ENCODE measurements around the gene STARD4. TPM values are rescaled to one million over a fixed set of nuclear protein-coding genes. Genes with fewer than 3 reads are reported as not detected.

The STARD4 gene, protein sequence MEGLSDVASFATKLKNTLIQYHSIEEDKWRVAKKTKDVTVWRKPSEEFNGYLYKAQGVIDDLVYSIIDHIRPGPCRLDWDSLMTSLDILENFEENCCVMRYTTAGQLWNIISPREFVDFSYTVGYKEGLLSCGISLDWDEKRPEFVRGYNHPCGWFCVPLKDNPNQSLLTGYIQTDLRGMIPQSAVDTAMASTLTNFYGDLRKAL
- total RNA-seq (10 to 100 TPM; 13.5 to 18.0 TPM), polyA plus RNA-seq (ENCODE audit: insufficient read depth, low read depth, low replicate concordance) (8.0 TPM)
- long read RNA-seq, donor 1, full-length matches to known transcripts, result 17 of 17 reads
- long read RNA-seq, donor 1, partial matches to known transcripts, result 0 of 17 reads
- long read RNA-seq, donor 1, other reads (novel, unspliced or antisense), result 0 of 17 reads
- long read RNA-seq, donor 2, full-length matches to known transcripts, result 12 of 12 reads
- long read RNA-seq, donor 2, partial matches to known transcripts, result 0 of 12 reads
- long read RNA-seq, donor 2, other reads (novel, unspliced or antisense), result 0 of 12 reads

- Histone ChIP-seq H3K9me3 (no peaks in the 10 kb centered on the region), H3K4me3 (peak within 1 kb of the TSS; percentile 74 to 87), H3K4me1 (no peaks in the 10 kb centered on the region), H3K36me3 (ENCODE audit: low read depth, missing control alignments) (no peaks in the 10 kb centered on the region), H3K27ac (peak within 1 kb of the TSS; percentile 86 to 89), H3K27me3 (no peaks in the 10 kb centered on the region)
- DNase-seq, result peak; percentile 96
- WGBS, 2 donors, result 0 to 1% methylated on average over 15 to 34 of the region's 41 CpGs
- intact Hi-C loops (cut with DNase I; ENCODE audit: low total_unique reads), result no loop called here
- TF ChIP-seq, protein P1, sequence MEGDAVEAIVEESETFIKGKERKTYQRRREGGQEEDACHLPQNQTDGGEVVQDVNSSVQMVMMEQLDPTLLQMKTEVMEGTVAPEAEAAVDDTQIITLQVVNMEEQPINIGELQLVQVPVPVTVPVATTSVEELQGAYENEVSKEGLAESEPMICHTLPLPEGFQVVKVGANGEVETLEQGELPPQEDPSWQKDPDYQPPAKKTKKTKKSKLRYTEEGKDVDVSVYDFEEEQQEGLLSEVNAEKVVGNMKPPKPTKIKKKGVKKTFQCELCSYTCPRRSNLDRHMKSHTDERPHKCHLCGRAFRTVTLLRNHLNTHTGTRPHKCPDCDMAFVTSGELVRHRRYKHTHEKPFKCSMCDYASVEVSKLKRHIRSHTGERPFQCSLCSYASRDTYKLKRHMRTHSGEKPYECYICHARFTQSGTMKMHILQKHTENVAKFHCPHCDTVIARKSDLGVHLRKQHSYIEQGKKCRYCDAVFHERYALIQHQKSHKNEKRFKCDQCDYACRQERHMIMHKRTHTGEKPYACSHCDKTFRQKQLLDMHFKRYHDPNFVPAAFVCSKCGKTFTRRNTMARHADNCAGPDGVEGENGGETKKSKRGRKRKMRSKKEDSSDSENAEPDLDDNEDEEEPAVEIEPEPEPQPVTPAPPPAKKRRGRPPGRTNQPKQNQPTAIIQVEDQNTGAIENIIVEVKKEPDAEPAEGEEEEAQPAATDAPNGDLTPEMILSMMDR (IDR thresholded peaks at IDR 0.05), result no peak
- TF ChIP-seq POLR2A (IDR thresholded peaks at IDR 0.05), result no peak
These were observed at the start of gene STARD4 for GRCh38 chr5:111512375-111513130. Gene STARD4, minus strand, starts transcription at chr5:111512535. Its CDS starts 5,102 bp downstream, at chr5:111507433.

DNA sequence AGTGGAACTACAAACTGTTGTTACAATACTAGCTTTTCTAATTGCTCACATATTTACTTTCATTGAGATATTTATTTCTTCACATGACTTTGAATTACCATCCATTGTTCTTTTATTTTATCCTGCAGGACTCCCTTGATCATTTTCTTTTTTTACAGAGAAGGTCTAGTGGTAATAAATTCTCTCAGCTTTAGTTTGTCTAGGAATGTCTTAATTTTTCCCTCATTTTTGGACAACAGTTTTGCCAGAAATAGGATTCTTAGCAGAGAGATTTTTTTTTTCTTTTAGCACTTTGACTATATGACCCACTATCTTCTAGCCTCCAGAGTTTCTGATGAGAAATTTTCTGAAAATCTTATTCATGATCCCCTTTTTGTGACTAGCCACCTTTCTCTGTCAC lies 47.3 kb upstream of the STARD4 start:
- H3K9me3 ChIP-seq, result no peaks in the 10 kb centered on the region
- H3K27ac ChIP-seq, result no peak overlapping the region
- no peaks in the 10 kb centered on the region for H3K4me1 ChIP-seq
- no peaks in the 10 kb centered on the region for H3K36me3 ChIP-seq (ENCODE audit: low read depth, missing control alignments)
- DNase-seq, result no peak
- TF ChIP-seq, protein P1 (IDR thresholded peaks at IDR 0.05), result no peak
- TF ChIP-seq POLR2A (IDR thresholded peaks at IDR 0.05), result no peak
- no peaks in the 10 kb centered on the region for H3K27me3 ChIP-seq
- H3K4me3 ChIP-seq, result no peak overlapping the region
- intact Hi-C loops (cut with DNase I; ENCODE audit: low total_unique reads), result no loop called here

DNA sequence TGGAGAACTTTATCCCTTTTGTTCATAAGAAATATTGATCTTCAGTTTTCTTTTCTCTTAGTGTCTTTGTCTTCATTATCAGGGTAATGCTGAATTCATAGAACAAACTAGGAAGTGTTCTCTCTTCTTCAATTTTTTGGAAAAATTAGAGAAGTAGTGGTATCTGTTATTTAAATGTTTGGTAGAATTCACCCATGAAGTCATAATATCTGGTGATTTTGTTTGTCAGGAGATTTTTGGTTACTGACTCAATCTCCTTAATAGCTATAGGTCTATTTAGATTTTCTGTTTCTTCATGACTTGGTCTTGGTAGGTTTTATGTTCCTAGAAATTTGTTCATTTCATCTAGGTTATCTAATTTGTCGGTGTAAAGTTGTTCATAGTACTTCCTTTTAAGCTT lies 45.4 kb upstream of the STARD4 start:
- no peaks in the 10 kb centered on the region for H3K9me3 ChIP-seq
- H3K4me1 ChIP-seq, result no peaks in the 10 kb centered on the region
- no peak overlapping the region for H3K27ac ChIP-seq
- TF ChIP-seq, protein P1 (IDR thresholded peaks at IDR 0.05), result no peak
- TF ChIP-seq POLR2A (IDR thresholded peaks at IDR 0.05), result no peak
- no peak for DNase-seq
- intact Hi-C loops (cut with DNase I; ENCODE audit: low total_unique reads), result no loop called here
- no peaks in the 10 kb centered on the region for H3K27me3 ChIP-seq
- 90 to 93% methylated on average over 1 of the region's 1 CpG for WGBS, 2 donors
- H3K4me3 ChIP-seq, result no peak overlapping the region
- H3K36me3 ChIP-seq (ENCODE audit: low read depth, missing control alignments), result no peaks in the 10 kb centered on the region

- Histone ChIP-seq H3K27me3 (no peaks in the 10 kb centered on the region), H3K36me3 (ENCODE audit: low read depth, missing control alignments) (no peaks in the 10 kb centered on the region), H3K4me1 (no peaks in the 10 kb centered on the region), H3K4me3 (no peak overlapping the region), H3K27ac (no peak overlapping the region), H3K9me3 (no peaks in the 10 kb centered on the region)
- no peak for TF ChIP-seq POLR2A (IDR thresholded peaks at IDR 0.05)
- TF ChIP-seq, protein P1 (IDR thresholded peaks at IDR 0.05), result no peak
- intact Hi-C loops (cut with DNase I; ENCODE audit: low total_unique reads), result no loop called here
- DNase-seq, result no peak
- WGBS, 2 donors, result 97% methylated on average over 1 of the region's 1 CpG
These were observed 44.8 kb upstream of the STARD4 start for GRCh38 chr5:111557111-111557510.

Measured in testis (tissue), 5 donors.